ENCODE results near the gene DLG1. TPM values are rescaled to one million over a fixed set of nuclear protein-coding genes. Genes with fewer than 3 reads are reported as not detected.

DLG1 gene
- total and polyA plus RNA-seq, 2 donors from 2014 or later = 19.4 to 101 TPM

DNA sequence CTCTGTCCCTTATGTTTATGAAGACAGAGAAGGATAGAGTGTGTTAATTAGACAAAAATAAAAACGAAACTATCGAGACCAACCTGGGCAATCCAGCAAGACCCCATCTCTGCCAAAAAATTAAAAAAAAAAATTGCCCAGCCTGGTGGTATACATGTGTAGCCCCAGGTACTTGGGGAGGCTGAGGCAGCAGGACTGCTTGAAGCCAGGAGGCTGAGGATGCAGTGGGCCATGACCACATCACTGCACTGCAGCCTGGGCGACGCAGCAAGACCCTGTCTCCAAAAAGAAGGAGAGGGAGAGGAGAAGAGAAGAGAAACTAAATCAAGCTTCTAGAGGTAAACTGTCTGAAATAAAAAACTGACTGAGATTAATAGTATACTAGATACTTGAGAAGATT is 32.1 kb downstream of the DLG1 start:
- DNase-seq (no peak), FAIRE-seq (no peak)
- no peak overlapping the region for H3K4me3 ChIP-seq (ENCODE audit: low read length in 3 of 3)
- TF ChIP-seq, protein P1, sequence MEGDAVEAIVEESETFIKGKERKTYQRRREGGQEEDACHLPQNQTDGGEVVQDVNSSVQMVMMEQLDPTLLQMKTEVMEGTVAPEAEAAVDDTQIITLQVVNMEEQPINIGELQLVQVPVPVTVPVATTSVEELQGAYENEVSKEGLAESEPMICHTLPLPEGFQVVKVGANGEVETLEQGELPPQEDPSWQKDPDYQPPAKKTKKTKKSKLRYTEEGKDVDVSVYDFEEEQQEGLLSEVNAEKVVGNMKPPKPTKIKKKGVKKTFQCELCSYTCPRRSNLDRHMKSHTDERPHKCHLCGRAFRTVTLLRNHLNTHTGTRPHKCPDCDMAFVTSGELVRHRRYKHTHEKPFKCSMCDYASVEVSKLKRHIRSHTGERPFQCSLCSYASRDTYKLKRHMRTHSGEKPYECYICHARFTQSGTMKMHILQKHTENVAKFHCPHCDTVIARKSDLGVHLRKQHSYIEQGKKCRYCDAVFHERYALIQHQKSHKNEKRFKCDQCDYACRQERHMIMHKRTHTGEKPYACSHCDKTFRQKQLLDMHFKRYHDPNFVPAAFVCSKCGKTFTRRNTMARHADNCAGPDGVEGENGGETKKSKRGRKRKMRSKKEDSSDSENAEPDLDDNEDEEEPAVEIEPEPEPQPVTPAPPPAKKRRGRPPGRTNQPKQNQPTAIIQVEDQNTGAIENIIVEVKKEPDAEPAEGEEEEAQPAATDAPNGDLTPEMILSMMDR (IDR thresholded peaks at IDR 0.05; ENCODE audit: borderline replicate concordance, extremely low read depth, insufficient read depth) = no peak
- H3K9ac ChIP-seq (ENCODE audit: low read length in 3 of 3) = no peak overlapping the region
- H3K4me1 ChIP-seq (ENCODE audit: control insufficient read depth in 2 of 3, insufficient read depth in 2 of 3, low read depth in 1 of 3, low read length in 3 of 3) = no peaks in the 10 kb centered on the region
- intact Hi-C loops (cut with DNase I) = no loop called here
- H3K27me3 ChIP-seq (ENCODE audit: control insufficient read depth, insufficient read depth, low read length) = no peaks in the 10 kb centered on the region
- no peaks in the 10 kb centered on the region for H3K9me3 ChIP-seq (ENCODE audit: control insufficient read depth in 2 of 3, insufficient read depth in 1 of 3, low read length in 3 of 3)
- H3K27ac ChIP-seq (ENCODE audit: low read depth in 2 of 2, low read length in 2 of 2) = no peak overlapping the region
- peaks cover 0 to 2% (median 0%) of the 10 kb centered on the region in 3 donors for H3K36me3 ChIP-seq (ENCODE audit: control insufficient read depth in 2 of 3, insufficient read depth in 3 of 3, low read length in 3 of 3)

DNA sequence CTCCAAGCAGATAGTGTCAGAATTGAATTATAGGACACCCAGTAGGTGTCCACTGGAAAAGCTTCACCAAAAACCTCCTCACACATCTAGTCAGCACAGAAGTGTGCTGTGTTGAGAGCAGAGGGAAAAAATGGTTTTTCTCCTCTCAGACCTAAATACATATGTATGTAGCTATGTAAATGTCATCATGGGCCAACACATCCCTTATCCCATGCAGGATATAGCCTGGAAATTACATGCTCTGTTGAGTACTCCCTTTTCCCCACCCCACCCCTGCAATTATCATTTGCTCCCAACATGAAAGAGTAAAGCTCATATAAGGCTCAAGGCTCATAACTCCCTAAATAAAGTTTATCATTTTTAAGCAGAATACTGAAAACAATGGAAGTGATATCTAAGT is 35.7 kb downstream of the DLG1 start:
- H3K4me1 ChIP-seq (ENCODE audit: control insufficient read depth in 2 of 3, insufficient read depth in 2 of 3, low read depth in 1 of 3, low read length in 3 of 3) = no peaks in the 10 kb centered on the region
- no peak overlapping the region for H3K4me3 ChIP-seq (ENCODE audit: low read length in 3 of 3)
- FAIRE-seq (no peak), DNase-seq (no peak)
- H3K27me3 ChIP-seq (ENCODE audit: control insufficient read depth, insufficient read depth, low read length) = no peaks in the 10 kb centered on the region
- no peaks in the 10 kb centered on the region for H3K9me3 ChIP-seq (ENCODE audit: control insufficient read depth in 2 of 3, insufficient read depth in 1 of 3, low read length in 3 of 3)
- H3K36me3 ChIP-seq (ENCODE audit: control insufficient read depth in 2 of 3, insufficient read depth in 3 of 3, low read length in 3 of 3) = no peaks in the 10 kb centered on the region
- intact Hi-C loops (cut with DNase I) = no loop called here
- TF ChIP-seq, protein P1 (IDR thresholded peaks at IDR 0.05; ENCODE audit: borderline replicate concordance, extremely low read depth, insufficient read depth) = no peak
- H3K9ac ChIP-seq (ENCODE audit: low read length in 3 of 3) = no peak overlapping the region
- no peak overlapping the region for H3K27ac ChIP-seq (ENCODE audit: low read depth in 2 of 2, low read length in 2 of 2)

DNA sequence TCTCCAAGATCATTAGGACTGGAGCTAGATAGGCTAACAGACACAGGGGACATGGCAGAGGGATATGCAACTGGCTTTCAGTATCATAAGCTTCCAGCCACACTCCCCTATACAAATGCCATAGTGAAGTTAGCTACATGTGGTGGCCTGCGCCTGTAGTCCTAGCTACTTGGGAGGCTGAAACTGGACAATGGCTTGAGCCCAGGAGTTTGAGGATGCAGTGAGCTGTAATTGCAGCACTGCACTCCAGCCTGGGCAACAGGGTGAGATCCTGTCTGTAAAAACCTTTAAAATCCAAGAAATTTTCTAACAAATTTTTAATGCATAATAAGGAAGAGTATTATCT is 37.3 kb downstream of the DLG1 start:
- Histone ChIP-seq H3K9me3 (ENCODE audit: control insufficient read depth in 2 of 3, insufficient read depth in 1 of 3, low read length in 3 of 3) (no peaks in the 10 kb centered on the region), H3K9ac (ENCODE audit: low read length in 3 of 3) (no peak overlapping the region), H3K4me1 (ENCODE audit: control insufficient read depth in 2 of 3, insufficient read depth in 2 of 3, low read depth in 1 of 3, low read length in 3 of 3) (no peaks in the 10 kb centered on the region), H3K27ac (ENCODE audit: low read depth in 2 of 2, low read length in 2 of 2) (no peak overlapping the region), H3K4me3 (ENCODE audit: low read length in 3 of 3) (no peak overlapping the region), H3K36me3 (ENCODE audit: control insufficient read depth in 2 of 3, insufficient read depth in 3 of 3, low read length in 3 of 3) (no peaks in the 10 kb centered on the region), H3K27me3 (ENCODE audit: control insufficient read depth, insufficient read depth, low read length) (no peaks in the 10 kb centered on the region)
- intact Hi-C loops (cut with DNase I) = no loop called here
- no peak for DNase-seq
- TF ChIP-seq, protein P1 (IDR thresholded peaks at IDR 0.05; ENCODE audit: borderline replicate concordance, extremely low read depth, insufficient read depth) = no peak
- FAIRE-seq = no peak

DNA sequence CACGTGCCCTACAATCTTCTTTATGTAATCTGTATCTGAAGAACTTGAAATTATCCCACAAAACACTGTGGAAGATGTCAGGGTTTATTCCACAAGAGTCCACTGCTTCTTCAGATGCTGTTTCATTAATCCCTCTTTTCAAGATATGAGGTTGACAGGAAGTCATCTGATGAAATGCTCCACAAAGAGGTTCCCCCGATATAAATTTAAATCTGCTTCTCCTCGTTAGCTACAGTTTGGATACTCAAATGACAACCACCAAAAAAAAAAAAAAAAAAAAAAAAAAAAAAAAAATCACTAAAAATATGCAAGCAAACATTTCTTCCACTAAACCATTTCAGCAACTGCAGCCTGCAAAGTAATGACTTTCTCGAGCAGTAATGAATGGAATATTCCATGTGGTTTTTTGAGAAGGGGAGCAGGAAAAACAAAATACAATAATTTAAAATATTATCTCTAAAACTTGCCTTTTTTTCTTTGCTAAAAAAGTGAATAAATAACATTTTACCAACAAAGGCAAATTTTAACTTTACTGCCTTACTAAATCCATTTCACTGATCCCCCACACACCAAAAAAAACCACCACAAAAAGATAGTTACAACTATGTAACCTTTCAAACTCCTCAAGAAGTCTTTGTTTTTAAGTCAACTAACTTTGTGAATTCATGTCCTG is 37.8 kb downstream of the DLG1 start:
- intact Hi-C loops (cut with DNase I) = no loop called here
- TF ChIP-seq, protein P1 (IDR thresholded peaks at IDR 0.05; ENCODE audit: borderline replicate concordance, extremely low read depth, insufficient read depth) = no peak
- no peak overlapping the region for H3K9ac ChIP-seq (ENCODE audit: low read length in 3 of 3)
- no peaks in the 10 kb centered on the region for H3K4me1 ChIP-seq (ENCODE audit: control insufficient read depth in 2 of 3, insufficient read depth in 2 of 3, low read depth in 1 of 3, low read length in 3 of 3)
- H3K27ac ChIP-seq (ENCODE audit: low read depth in 2 of 2, low read length in 2 of 2) = no peak overlapping the region
- no peaks in the 10 kb centered on the region for H3K9me3 ChIP-seq (ENCODE audit: control insufficient read depth in 2 of 3, insufficient read depth in 1 of 3, low read length in 3 of 3)
- DNase-seq = peak in 1 of 5 donors; percentile 8
- H3K27me3 ChIP-seq (ENCODE audit: control insufficient read depth, insufficient read depth, low read length) = no peaks in the 10 kb centered on the region
- no peak for FAIRE-seq
- H3K36me3 ChIP-seq (ENCODE audit: control insufficient read depth in 2 of 3, insufficient read depth in 3 of 3, low read length in 3 of 3) = no peaks in the 10 kb centered on the region
- no peak overlapping the region for H3K4me3 ChIP-seq (ENCODE audit: low read length in 3 of 3)
